Stimulated activated CD8-positive, alpha-beta memory T cell treated with anti-CD3 and anti-CD28 coated beads, Interleukin-7, amount 100 ng/mL, for 4 hours (primary cell): ENCODE measurements around the gene DPP7.

ENCODE experiments used
- DNase-seq, 2 donors: peaks; one replicate each; pipeline ENCODE4 v3.0.0-alpha.2; 2020; ENCODE audit warnings: low read depth in 2 of 2

Gene DPP7

GRCh38 chr9:137111788-137112563, 2.6 kb downstream of the DPP7 start:
- DNase-seq: no peak

- no peak for DNase-seq
Observed at GRCh38 chr9:137110911-137111787, 3.4 kb downstream of the DPP7 start.

- DNase-seq: no peak
Observed at GRCh38 chr9:137110147-137110910, 4.2 kb downstream of the DPP7 start.

GRCh38 chr9:137109250-137110146, 5.0 kb downstream of the DPP7 start:
- no peak for DNase-seq

GRCh38 chr9:137108608-137109249, 5.8 kb downstream of the DPP7 start:
- no peak for DNase-seq

- DNase-seq: no peak
Observed at GRCh38 chr9:137107982-137108381, 6.6 kb downstream of the DPP7 start.

GRCh38 chr9:137107312-137107921, 7.1 kb downstream of the DPP7 start:
- no peak for DNase-seq

GRCh38 chr9:137106662-137107250, 7.8 kb downstream of the DPP7 start:
- no peak for DNase-seq

GRCh38 chr9:137105814-137106661, 8.5 kb downstream of the DPP7 start:
- no peak for DNase-seq

- no peak for DNase-seq
Observed at GRCh38 chr9:137103206-137103999, 11.1 kb downstream of the DPP7 start.

GRCh38 chr9:137099231-137099630, 15.3 kb downstream of the DPP7 start:
- no peak for DNase-seq

GRCh38 chr9:137097761-137098462, 16.6 kb downstream of the DPP7 start:
- no peak for DNase-seq

- no peak for DNase-seq
Observed at GRCh38 chr9:137096785-137097546, 17.6 kb downstream of the DPP7 start.

GRCh38 chr9:137095664-137096517, 18.6 kb downstream of the DPP7 start:
- peak; percentile 72 to 78 for DNase-seq

GRCh38 chr9:137089232-137089947, 25.1 kb downstream of the DPP7 start:
- DNase-seq: no peak
